Karpas-422 (cell line): ENCODE measurements around the gene PCCA. TPM values are rescaled to one million over a fixed set of nuclear protein-coding genes. Genes with fewer than 3 reads are reported as not detected.

Experiments
- DNase-seq: peaks from one replicate; pipeline ENCODE4 v3.0.0-alpha.2; 2015
- H2AFZ ChIP-seq: fragments of 200-600 bp; sonication (generic); 2 replicates; pipeline ENCODE4 v1.6.1; 2014; ENCODE audit warnings: antibody characterized with exemption, low read length, mixed read lengths
- H3K27ac ChIP-seq: fragments of 200-600 bp; sonication (generic); 2 replicates; pipeline ENCODE4 v1.5.1; 2014; ENCODE audit warnings: mild to moderate bottlenecking, low read length, moderate library complexity
- H3K27me3 ChIP-seq: fragments of 200-600 bp; sonication (generic); 2 replicates; pipeline ENCODE4 v1.6.1; 2014; ENCODE audit warnings: low read length, mixed read lengths
- H3K36me3 ChIP-seq: fragments of 200-600 bp; sonication (generic); 2 replicates; pipeline ENCODE4 v1.6.1; 2014; ENCODE audit warnings: low read length, mixed read lengths; ENCODE audit not compliant: insufficient read depth
- H3K4me1 ChIP-seq: fragments of 200-600 bp; sonication (generic); 2 replicates; pipeline ENCODE4 v1.6.1; 2014; ENCODE audit warnings: mild to moderate bottlenecking, low read length, mixed read lengths
- H3K4me2 ChIP-seq: fragments of 200-600 bp; sonication (generic); 2 replicates; pipeline ENCODE4 v1.6.1; 2014; ENCODE audit warnings: low read length, low read depth, mild to moderate bottlenecking; ENCODE audit not compliant: poor library complexity, severe bottlenecking
- H3K4me3 ChIP-seq: fragments of 200-600 bp; sonication (generic); 2 replicates; pipeline ENCODE4 v1.5.1; 2014; ENCODE audit warnings: mild to moderate bottlenecking, antibody characterized with exemption, low read length, mixed read lengths
- H3K79me2 ChIP-seq: fragments of 200-600 bp; sonication (generic); 2 replicates; pipeline ENCODE4 v1.6.1; 2014; ENCODE audit warnings: mild to moderate bottlenecking, low read length, mixed read lengths
- H3K9ac ChIP-seq: fragments of 200-600 bp; sonication (generic); 2 replicates; pipeline ENCODE4 v1.6.0; 2014; ENCODE audit warnings: low read length
- H3K9me2 ChIP-seq: fragments of 200-600 bp; sonication (generic), shearing (Covaris generic); replicated peaks from 2 replicates; pipeline ENCODE4 v1.6.0; 2014; ENCODE audit warnings: mild to moderate bottlenecking, low read length, moderate library complexity; ENCODE audit not compliant: insufficient read depth
- H3K9me3 ChIP-seq: fragments of 300-700, 200-600 bp; sonication (generic); 2 replicates; pipeline ENCODE4 v1.6.1; 2014; ENCODE audit warnings: low read length, mixed read lengths
- H4K20me1 ChIP-seq: fragments of 200-600 bp; sonication (generic); 2 replicates; pipeline ENCODE4 v1.6.1; 2014; ENCODE audit warnings: mild to moderate bottlenecking, antibody characterized with exemption, low read length, low read depth; ENCODE audit not compliant: insufficient read depth
- total RNA-seq: library from RNA; depleted of rRNA; stranded (reverse); fragments of >200 nt; shearing (Covaris generic); gene quantifications from 2 replicates; pipeline ENCODE4 v1.2.3, GENCODE V29; 2014; ENCODE audit warnings: low replicate concordance

Gene PCCA
- total RNA-seq, 1 experiment from 2014 or later, result 7.0 TPM

DNA sequence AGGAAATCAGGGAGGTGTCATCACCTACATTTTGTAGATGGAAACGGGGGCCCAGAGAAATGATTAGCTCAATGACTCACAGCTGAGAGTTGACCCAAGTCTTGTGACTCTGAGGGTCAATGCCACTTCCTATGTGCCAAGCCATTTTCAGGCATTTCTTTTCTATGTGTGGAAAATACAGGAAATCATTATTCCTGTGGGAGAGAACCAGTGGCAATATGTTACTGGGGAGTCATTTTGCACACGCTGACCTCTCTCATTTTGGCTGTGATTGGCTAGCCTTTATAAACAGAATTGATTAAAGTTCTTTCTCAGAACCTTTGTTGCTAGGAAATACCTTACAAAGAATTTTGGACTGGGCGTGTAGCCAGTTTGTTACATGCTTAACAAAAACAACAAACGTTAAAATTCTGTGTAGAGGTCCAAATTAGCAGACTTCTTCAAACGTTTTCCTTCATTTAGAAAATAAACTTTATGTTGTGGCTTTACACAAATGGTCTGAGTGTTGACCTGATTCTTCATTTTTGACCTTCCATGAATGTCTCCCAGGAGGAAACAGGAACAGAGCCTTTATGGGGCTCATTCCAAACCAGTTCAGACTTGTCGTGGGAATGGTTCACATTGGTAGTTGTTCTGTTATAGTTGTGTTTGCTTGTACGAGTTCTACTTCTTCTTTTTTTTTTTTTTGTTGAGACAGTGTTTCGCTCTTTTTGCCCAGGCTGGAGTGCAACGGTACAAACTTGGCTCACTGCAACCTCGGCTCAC, 11.4 kb downstream of the PCCA start:
- Histone ChIP-seq H3K9me2 (no peaks in the 10 kb centered on the region), H3K27ac (no peak overlapping the region), H3K4me2 (no peak overlapping the region), H2AFZ (no peak overlapping the region), H4K20me1 (no peaks in the 10 kb centered on the region), H3K79me2 (no peaks in the 10 kb centered on the region), H3K9ac (no peak overlapping the region), H3K4me1 (no peaks in the 10 kb centered on the region), H3K36me3 (no peaks in the 10 kb centered on the region), H3K9me3 (no peaks in the 10 kb centered on the region), H3K4me3 (no peak overlapping the region), H3K27me3 (no peaks in the 10 kb centered on the region)
- DNase-seq, result no peak

DNA sequence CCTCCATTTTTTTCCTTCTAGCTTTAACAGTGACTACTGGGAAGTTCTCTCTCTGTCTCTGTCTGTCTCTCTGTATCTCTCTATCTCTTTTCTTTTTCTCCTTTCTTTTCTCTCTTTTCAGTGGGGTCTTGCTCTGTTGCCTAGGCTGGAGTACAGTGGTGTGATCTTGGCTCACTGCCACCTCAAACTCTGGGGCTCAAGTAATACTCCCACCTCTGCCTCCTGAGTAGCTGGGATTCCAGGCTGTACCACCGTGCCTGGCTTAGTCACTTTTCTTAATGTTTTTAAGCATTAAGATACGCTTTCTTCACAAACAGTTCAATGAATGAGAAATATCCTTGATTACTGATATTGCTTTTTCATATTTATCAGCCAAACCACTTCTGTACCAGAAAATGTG, 13.1 kb downstream of the PCCA start:
- H3K9me3 ChIP-seq, result no peaks in the 10 kb centered on the region
- no peak overlapping the region for H3K9ac ChIP-seq
- H3K4me2 ChIP-seq, result no peak overlapping the region
- H3K79me2 ChIP-seq, result no peaks in the 10 kb centered on the region
- no peak overlapping the region for H3K4me3 ChIP-seq
- no peaks in the 10 kb centered on the region for H4K20me1 ChIP-seq
- no peaks in the 10 kb centered on the region for H3K36me3 ChIP-seq
- no peaks in the 10 kb centered on the region for H3K27me3 ChIP-seq
- DNase-seq, result peak; percentile 36
- H3K27ac ChIP-seq, result no peak overlapping the region
- H3K4me1 ChIP-seq, result no peaks in the 10 kb centered on the region
- H2AFZ ChIP-seq, result no peak overlapping the region
- H3K9me2 ChIP-seq, result no peaks in the 10 kb centered on the region

DNA sequence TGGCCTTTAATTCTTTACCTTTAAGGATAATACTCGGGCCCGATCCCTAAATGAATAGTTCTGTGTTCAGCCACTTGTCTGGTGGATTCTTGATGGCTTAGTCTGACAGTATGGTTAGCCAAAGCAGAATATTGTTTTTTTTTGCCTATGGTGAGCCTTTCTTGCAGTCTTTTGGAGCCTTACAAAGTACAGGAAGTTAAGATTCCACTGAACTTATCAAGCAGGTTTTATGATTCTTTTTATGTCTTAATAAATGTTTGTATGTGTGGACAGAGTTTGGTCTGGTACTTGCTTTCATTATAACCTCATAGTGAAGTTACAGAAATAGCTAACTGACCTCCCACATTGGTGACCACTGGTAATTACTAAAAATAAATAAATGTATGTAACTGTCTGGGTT, 17.1 kb downstream of the PCCA start:
- no peak overlapping the region for H3K9ac ChIP-seq
- H3K27me3 ChIP-seq, result no peaks in the 10 kb centered on the region
- no peaks in the 10 kb centered on the region for H3K9me2 ChIP-seq
- H4K20me1 ChIP-seq, result no peaks in the 10 kb centered on the region
- H3K4me3 ChIP-seq, result no peak overlapping the region
- DNase-seq, result peak; percentile 39
- H3K4me1 ChIP-seq, result peaks cover 11% of the 10 kb centered on the region
- H3K36me3 ChIP-seq, result no peaks in the 10 kb centered on the region
- H2AFZ ChIP-seq, result no peak overlapping the region
- H3K9me3 ChIP-seq, result no peaks in the 10 kb centered on the region
- no peaks in the 10 kb centered on the region for H3K79me2 ChIP-seq
- no peak overlapping the region for H3K4me2 ChIP-seq
- H3K27ac ChIP-seq, result no peak overlapping the region

DNA sequence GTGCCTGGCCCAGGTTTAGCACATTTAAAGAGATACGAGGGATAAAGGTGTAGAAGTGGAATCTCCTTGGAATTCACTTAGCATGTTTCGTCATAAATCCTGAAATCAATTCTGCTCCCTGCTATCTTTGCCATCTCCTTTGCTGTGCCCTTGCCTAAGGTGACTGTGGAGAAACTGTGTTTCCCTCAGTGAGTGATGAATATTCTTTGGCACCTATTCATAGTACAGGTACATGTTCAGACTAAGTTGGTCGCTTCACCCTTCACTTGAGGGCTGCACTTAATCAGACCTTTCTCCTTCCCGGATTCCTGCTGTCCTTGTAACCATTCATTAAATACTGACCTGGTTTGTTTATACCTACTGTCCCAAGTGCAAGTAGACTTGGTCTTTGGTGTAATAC, 17.8 kb downstream of the PCCA start:
- DNase-seq, result no peak
- H3K36me3 ChIP-seq, result no peaks in the 10 kb centered on the region
- no peaks in the 10 kb centered on the region for H4K20me1 ChIP-seq
- H3K9me3 ChIP-seq, result no peaks in the 10 kb centered on the region
- H3K4me3 ChIP-seq, result no peak overlapping the region
- H3K27me3 ChIP-seq, result no peaks in the 10 kb centered on the region
- H3K4me1 ChIP-seq, result peaks cover 11% of the 10 kb centered on the region
- no peaks in the 10 kb centered on the region for H3K79me2 ChIP-seq
- no peak overlapping the region for H3K27ac ChIP-seq
- no peak overlapping the region for H3K4me2 ChIP-seq
- no peaks in the 10 kb centered on the region for H3K9me2 ChIP-seq
- H2AFZ ChIP-seq, result no peak overlapping the region
- no peak overlapping the region for H3K9ac ChIP-seq

- Histone ChIP-seq H3K9me3 (no peaks in the 10 kb centered on the region), H4K20me1 (no peaks in the 10 kb centered on the region), H3K9me2 (no peaks in the 10 kb centered on the region), H3K9ac (no peak overlapping the region; the same call in 1 of the 2 replicates), H3K27ac (no peak overlapping the region), H3K4me1 (peaks cover 11% of the 10 kb centered on the region), H3K79me2 (no peaks in the 10 kb centered on the region), H2AFZ (peak overlapping the region; percentile 62; the same call in 1 of the 2 replicates), H3K27me3 (no peaks in the 10 kb centered on the region), H3K4me3 (no peak overlapping the region), H3K4me2 (no peak overlapping the region), H3K36me3 (no peaks in the 10 kb centered on the region)
- DNase-seq, result no peak
Observed at GRCh38 chr13:100108913-100109507, 20.1 kb downstream of the PCCA start.

GRCh38 chr13:100110269-100110668, 21.4 kb downstream of the PCCA start:
- Histone ChIP-seq H3K27me3 (no peaks in the 10 kb centered on the region), H3K79me2 (no peaks in the 10 kb centered on the region), H2AFZ (no peak overlapping the region), H3K9me3 (no peaks in the 10 kb centered on the region), H3K9me2 (no peaks in the 10 kb centered on the region), H3K4me2 (no peak overlapping the region), H3K4me3 (no peak overlapping the region), H3K27ac (no peak overlapping the region), H3K36me3 (no peaks in the 10 kb centered on the region), H3K4me1 (peaks cover 11% of the 10 kb centered on the region), H4K20me1 (no peaks in the 10 kb centered on the region), H3K9ac (no peak overlapping the region)
- no peak for DNase-seq

DNA sequence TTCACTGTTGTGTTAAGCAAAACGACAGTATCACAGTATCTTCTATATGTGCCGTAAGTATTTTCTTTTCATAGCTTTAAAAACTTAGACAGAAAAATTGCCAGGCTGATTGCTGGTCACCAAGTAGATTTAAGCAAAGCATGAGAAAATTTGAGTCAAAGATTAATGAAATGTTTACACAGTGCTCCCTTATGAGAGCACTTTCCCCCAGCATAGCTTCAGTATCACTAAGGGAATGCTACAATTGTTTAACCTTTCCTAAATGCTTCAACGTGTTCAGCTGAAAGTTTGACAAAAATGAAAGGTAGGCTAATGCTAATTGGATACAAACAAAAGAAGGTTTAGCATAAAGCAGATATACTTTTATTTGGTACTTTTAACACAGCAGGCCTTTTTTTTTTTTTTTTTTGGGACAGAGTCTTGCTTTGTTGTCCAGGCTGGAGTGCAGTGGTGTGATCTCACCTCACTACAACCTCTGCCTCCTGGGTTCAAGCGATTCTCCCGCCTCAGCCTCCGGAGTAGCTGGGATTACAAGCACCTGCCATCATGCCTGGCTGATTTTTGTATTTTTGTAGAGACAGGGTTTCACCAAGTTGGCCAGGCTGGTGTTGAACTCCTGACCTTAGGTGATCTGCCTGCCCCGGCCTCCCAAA, 23.4 kb downstream of the PCCA start:
- Histone ChIP-seq H3K9me2 (no peaks in the 10 kb centered on the region), H3K9me3 (no peaks in the 10 kb centered on the region), H3K27ac (no peak overlapping the region), H2AFZ (no peak overlapping the region), H3K36me3 (no peaks in the 10 kb centered on the region), H3K4me3 (no peak overlapping the region), H4K20me1 (no peaks in the 10 kb centered on the region), H3K79me2 (no peaks in the 10 kb centered on the region), H3K4me1 (peaks cover 11% of the 10 kb centered on the region), H3K27me3 (no peaks in the 10 kb centered on the region), H3K9ac (no peak overlapping the region), H3K4me2 (no peak overlapping the region)
- DNase-seq, result no peak

GRCh38 chr13:100115693-100116254, 26.9 kb downstream of the PCCA start:
- no peak for DNase-seq
- H4K20me1 ChIP-seq, result no peaks in the 10 kb centered on the region
- H3K4me2 ChIP-seq, result no peak overlapping the region
- H3K36me3 ChIP-seq, result no peaks in the 10 kb centered on the region
- H3K9me3 ChIP-seq, result no peaks in the 10 kb centered on the region
- H3K9ac ChIP-seq, result no peak overlapping the region
- no peak overlapping the region for H2AFZ ChIP-seq
- H3K9me2 ChIP-seq, result no peaks in the 10 kb centered on the region
- no peak overlapping the region for H3K4me3 ChIP-seq
- no peaks in the 10 kb centered on the region for H3K79me2 ChIP-seq
- H3K27ac ChIP-seq, result no peak overlapping the region
- H3K27me3 ChIP-seq, result no peaks in the 10 kb centered on the region
- no peaks in the 10 kb centered on the region for H3K4me1 ChIP-seq
